Measurements from ENCODE around the gene CHD1L. TPM values are rescaled to one million over a fixed set of nuclear protein-coding genes. Genes with fewer than 3 reads are reported as not detected.
"Not testable (repeated sequence)": the region's sequence is repeated elsewhere in the genome, so short reads cannot be mapped to it uniquely, and the experiment has no call there.

CHD1L gene
- total RNA-seq, 3 donors from 2014 or later = 33.8 to 40.0 (median 34.5) TPM

DNA sequence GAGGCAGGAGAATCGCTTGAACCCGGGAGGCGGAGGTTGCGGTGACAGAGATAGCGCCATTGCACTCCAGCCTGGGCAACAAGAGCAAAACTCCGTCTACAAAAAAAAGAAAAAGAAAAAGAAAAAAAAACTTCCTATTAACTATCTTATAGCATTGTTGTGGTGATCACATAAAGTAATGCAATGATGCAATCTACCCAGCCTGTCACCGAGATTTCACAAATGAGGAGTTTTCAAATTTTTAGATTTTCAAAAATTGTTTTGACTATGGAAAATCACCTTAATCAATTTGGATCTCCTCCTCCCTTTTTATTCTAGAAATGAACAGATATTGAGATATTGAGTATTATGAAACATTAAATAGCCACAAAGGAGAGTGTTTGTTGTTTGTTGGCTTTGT, 25.3 kb upstream of the CHD1L start:
- Histone ChIP-seq H3K36me3 (ENCODE audit: low read depth) (no peaks in the 10 kb centered on the region), H3K9me3 (no peaks in the 10 kb centered on the region), H3K4me1 (ENCODE audit: low read depth) (peaks cover 25% of the 10 kb centered on the region), H3K4me3 (no peak overlapping the region)
- DNase-seq (no peak), ATAC-seq (no peak)
- intact Hi-C loops (cut with DNase I, micrococcal nuclease) = no loop called here
- TF ChIP-seq, protein P1, sequence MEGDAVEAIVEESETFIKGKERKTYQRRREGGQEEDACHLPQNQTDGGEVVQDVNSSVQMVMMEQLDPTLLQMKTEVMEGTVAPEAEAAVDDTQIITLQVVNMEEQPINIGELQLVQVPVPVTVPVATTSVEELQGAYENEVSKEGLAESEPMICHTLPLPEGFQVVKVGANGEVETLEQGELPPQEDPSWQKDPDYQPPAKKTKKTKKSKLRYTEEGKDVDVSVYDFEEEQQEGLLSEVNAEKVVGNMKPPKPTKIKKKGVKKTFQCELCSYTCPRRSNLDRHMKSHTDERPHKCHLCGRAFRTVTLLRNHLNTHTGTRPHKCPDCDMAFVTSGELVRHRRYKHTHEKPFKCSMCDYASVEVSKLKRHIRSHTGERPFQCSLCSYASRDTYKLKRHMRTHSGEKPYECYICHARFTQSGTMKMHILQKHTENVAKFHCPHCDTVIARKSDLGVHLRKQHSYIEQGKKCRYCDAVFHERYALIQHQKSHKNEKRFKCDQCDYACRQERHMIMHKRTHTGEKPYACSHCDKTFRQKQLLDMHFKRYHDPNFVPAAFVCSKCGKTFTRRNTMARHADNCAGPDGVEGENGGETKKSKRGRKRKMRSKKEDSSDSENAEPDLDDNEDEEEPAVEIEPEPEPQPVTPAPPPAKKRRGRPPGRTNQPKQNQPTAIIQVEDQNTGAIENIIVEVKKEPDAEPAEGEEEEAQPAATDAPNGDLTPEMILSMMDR (IDR thresholded peaks at IDR 0.05) = no peak

DNA sequence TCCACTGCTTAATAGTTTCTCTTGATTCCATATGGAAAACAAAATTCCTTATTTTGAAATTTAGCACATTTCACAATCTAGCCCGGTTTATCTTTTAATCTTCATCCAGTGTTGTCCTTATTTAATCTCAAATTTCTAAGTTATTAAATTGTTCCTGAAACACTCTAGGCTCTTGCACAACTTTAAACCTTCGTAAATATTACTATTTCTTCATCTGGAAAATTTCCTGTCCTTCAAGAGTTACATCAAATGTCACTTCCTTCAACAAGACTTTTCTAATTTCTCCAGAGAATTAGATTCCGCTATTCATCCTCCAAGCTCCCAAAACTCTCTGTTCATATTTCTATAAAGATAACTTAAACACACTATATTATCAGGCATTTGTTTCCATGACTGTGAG, 23.9 kb upstream of the CHD1L start:
- H3K4me3 ChIP-seq = no peak overlapping the region
- H3K4me1 ChIP-seq (ENCODE audit: low read depth) = peaks cover 25% of the 10 kb centered on the region
- intact Hi-C loops (cut with DNase I, micrococcal nuclease) = no loop called here
- TF ChIP-seq, protein P1 (IDR thresholded peaks at IDR 0.05) = no peak
- H3K36me3 ChIP-seq (ENCODE audit: low read depth) = no peaks in the 10 kb centered on the region
- H3K9me3 ChIP-seq = no peaks in the 10 kb centered on the region
- DNase-seq (no peak), ATAC-seq (no peak)

DNA sequence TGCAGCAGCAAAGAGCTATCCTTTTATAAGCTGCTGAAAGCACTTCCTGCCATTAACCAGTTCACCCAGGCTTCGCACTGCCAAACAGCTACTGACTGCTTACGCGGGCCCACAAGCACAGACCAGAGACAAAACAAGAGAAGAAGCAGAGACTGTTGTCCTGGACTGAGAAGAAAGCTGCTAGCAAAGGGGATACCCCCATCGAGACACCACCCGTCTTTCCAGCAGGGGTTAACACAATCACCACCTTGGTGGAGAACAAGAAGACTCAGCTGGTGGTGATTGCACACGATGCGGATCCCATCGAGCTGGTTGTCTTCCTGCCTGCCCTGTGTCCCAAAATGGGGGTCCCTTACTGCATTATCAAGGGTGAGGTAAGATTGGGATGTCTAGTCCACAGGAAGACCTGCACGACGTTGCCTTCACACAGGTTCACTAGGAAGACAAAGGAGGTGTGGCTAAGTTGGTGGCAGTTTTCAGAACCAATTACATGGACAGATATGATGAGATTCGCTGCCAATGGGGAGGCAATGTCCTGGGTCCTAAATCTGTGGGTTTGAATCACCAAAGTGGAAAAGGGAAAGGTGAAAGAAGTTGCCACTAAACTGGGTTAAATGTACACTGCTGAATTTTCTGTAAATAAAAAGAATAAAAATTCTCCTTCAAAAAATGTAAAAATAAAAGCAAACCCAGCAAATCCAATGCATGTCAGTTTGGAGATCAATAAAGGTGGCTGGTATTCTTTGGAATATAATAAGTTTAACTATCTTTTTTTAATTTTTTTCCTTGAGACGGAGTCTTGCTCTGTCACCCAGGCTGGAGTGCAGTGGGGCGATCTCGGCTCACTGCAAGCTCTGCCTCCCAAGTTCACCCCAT, 18.5 kb upstream of the CHD1L start:
- Histone ChIP-seq H3K36me3 (ENCODE audit: low read depth) (no peaks in the 10 kb centered on the region), H3K9me3 (no peaks in the 10 kb centered on the region), H3K4me3 (no peak overlapping the region), H3K4me1 (ENCODE audit: low read depth) (peaks cover 8% of the 10 kb centered on the region)
- ATAC-seq (no peak), DNase-seq (no peak)
- TF ChIP-seq, protein P1 (IDR thresholded peaks at IDR 0.05) = no peak
- intact Hi-C loops (cut with DNase I, micrococcal nuclease) = no loop called here

DNA sequence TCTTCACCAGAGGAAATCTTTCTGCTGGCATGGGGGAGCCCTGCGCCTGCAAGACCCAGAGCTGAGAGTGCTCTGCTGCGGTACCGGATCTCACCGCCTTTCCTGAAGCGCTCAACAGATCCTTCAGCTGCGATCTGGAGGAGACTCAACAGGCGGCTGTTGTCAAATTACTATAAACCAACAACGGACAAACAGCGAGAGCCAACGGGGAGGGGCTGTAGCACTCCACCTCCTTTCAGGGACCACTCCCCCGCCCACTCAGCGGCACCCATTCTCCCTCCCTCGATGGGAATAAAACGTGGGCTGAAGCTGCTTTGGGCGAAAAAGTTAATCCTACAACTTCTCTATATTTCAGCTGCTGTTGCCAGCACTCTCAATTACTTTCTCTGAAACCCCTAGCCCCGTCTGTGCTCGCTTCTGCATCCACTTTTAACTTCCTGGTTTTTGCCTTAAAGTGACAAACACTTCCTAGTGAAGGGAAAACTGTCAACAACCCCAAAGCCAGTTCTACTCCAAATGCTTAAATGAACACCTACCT, 17.2 kb upstream of the CHD1L start, which contains the start of gene FMO5:
Gene FMO5 (minus strand): TSS at position 147 of the 538 bp plus-strand sequence. CDS start 310 bp downstream, outside the sequence.
- Histone ChIP-seq H3K4me3 (peak within 1 kb of the TSS; percentile 28), H3K36me3 (ENCODE audit: low read depth) (no peaks in the 10 kb centered on the region), H3K4me1 (ENCODE audit: low read depth) (peaks cover 8% of the 10 kb centered on the region), H3K9me3 (no peaks in the 10 kb centered on the region)
- DNase-seq (peak; percentile 72 to 85 (median 80)), ATAC-seq (peak; percentile 91)
- intact Hi-C loops (cut with DNase I, micrococcal nuclease) = no loop called here
- TF ChIP-seq, protein P1 (IDR thresholded peaks at IDR 0.05) = no peak

DNA sequence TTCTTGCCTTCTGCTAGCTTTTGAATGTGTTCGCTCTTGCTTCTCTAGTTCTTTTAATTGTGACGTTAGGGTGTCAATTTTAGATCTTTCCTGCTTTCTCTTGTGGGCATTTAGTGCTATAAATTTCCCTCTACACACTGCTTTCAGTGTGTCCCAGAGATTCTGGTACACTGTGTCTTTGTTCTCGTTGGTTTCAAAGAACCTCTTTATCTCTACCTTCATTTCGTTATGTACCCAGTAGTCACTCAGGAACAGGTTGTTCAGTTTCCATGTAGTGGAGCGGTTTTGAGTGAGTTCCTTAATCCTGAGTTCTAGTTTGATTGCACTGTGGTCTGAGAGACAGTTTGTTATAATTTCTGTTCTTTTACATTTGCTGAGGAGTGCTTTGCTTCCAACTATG, 11.5 kb upstream of the CHD1L start:
- H3K4me3 ChIP-seq; intact Hi-C loops (cut with DNase I, micrococcal nuclease); H3K9me3 ChIP-seq; ATAC-seq; H3K36me3 ChIP-seq (ENCODE audit: low read depth); DNase-seq; H3K4me1 ChIP-seq (ENCODE audit: low read depth): not testable (repeated sequence)

DNA sequence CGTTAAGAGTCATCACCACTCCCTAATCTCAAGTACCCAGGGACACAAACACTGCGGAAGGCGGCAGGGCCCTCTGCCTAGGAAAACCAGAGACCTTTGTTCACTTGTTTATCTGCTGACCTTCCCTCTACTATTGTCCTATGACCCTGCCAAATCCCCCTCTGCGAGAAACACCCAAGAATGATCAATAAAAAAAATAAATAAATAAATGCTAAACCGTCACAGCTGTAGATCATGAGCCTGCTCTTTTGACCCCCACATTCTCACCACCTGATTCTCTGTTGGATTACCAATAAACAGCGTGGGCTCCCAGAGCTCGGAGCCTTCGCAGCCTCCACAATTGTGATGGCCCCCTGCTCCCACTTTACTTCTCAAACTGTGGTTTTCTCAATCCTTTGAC, 8.6 kb upstream of the CHD1L start:
- peaks cover 20% of the 10 kb centered on the region for H3K4me1 ChIP-seq (ENCODE audit: low read depth)
- intact Hi-C loops (cut with DNase I, micrococcal nuclease); H3K36me3 ChIP-seq (ENCODE audit: low read depth); DNase-seq; H3K4me3 ChIP-seq; ATAC-seq; H3K9me3 ChIP-seq: not testable (repeated sequence)
